ENCODE results near the gene ZNG1B. TPM values are rescaled to one million over a fixed set of nuclear protein-coding genes. Genes with fewer than 3 reads are reported as not detected.

Gene ZNG1B
- 34.3 and 42.9 TPM in 2 replicates for total RNA-seq

DNA sequence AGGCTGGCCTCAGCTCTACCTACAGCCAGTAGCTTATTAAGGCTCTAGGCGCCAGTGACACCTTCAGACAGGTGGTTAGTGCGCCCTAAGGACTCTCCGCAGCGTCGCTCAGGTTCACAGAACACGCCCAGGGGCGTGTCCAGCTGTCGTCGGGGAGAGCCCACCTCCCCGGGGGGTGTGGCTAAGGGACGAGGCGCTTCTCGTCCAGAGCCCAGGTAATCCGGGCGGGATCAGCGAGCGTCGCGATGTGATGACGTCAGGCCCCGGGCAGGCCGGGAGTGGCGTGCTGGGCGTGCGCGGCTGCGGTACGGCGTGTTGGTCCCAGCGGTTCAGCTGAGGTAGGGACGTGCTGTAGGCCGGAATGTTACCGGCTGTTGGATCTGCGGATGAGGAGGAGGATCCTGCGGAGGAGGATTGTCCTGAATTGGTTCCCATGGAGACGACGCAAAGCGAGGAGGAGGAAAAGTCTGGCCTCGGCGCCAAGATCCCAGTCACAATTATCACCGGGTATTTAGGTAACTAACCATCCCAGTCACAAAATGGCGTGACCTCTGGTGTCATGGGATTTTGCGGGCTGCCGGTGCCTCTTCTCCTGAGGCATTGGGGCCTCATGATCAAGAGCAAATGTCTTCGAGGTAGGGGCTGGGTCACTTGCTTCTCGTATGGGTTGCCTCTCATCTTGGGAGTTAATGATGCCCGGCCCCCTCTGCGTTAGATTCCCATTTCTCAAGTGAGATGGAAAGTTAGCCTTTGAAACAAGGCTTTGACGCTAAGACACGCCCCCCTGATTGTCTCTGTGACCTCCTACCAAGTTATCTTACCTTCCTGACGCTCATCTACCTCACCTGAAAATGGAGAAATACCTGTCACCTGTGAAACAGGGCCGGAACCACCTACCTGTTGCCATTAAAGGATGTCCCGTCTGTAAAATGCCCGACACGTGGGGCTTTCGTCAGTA is at the start of gene ZNG1B:
ZNG1B (plus strand) TSS at position 184 of the 958 bp plus-strand sequence; CDS start at position 362, 178 bp downstream.

DNA sequence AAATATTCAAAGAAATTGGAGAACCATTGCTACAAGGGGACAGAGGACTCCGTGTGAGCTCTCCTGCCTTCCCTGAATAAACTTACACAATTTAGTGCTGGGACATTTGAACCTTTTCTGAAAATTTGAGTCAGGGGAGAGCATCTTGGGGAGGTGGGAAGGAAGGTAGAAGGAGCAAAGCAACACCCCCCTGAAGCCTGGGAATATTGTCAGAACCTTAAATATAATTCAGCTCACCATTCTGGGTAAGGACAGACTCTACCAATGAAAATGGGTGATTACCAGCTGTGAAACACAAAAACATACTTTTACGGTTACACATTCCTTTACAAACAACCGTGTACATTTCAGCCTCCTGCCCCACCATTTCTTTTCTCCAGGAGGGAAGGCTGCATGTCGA is 60.9 kb downstream of the ZNG1B start, which contains the start of gene FOXD4L1:
FOXD4L1 (plus strand) TSS at position 301 of the 400 bp plus-strand sequence. CDS start 592 bp downstream, outside the sequence.

Other genes with a start within 250 kb of the ZNG1B start
- 0.12 and 0.89 TPM in 2 replicates for gene PAX8, start 158.8 kb upstream of the ZNG1B start, total RNA-seq
- gene FOXD4L1, start 61.0 kb downstream of the ZNG1B start, total RNA-seq: 0.12 TPM in 1 of 2 replicates, not detected in the other
- gene RABL2A, start 189.6 kb downstream of the ZNG1B start, total RNA-seq: 7.6 and 7.7 TPM in 2 replicates

All from uterine smooth muscle cell (primary cell).